Keratinocyte (primary cell): ENCODE results near the gene SOX5. TPM values are rescaled to one million over a fixed set of nuclear protein-coding genes. Genes with fewer than 3 reads are reported as not detected.

Experiments used
- DNase-seq: peaks from one replicate; pipeline ENCODE4 v3.0.0-alpha.2; 2011; ENCODE audit warnings: low read depth, missing footprints, low spot score
- FAIRE-seq: peaks from 2 replicates; lab custom pipeline; 2011; peaks lifted over from hg19 to GRCh38; lab: Jason Lieb, UNC
- H2AFZ ChIP-seq: 2 replicates; pipeline ENCODE4 v1.6.0; 2012; ENCODE audit warnings: low read length, control low read depth, inconsistent platforms; ENCODE audit not compliant: control insufficient read depth
- H3K27ac ChIP-seq: 2 replicates; pipeline ENCODE4 v1.5.1; 2011; ENCODE audit warnings: low read length; ENCODE audit not compliant: control insufficient read depth, insufficient read depth
- H3K27me3 ChIP-seq: 3 replicates; pipeline ENCODE4 v1.6.0; 2011; ENCODE audit warnings: low read length; ENCODE audit not compliant: control insufficient read depth, insufficient read depth; ENCODE audit errors: extremely low read depth
- H3K36me3 ChIP-seq, 2 experiments: 2 replicates in 1 of 2; 3 replicates in 1 of 2; pipeline ENCODE4 v1.5.1; 2011; ENCODE audit warnings: low read length in 2 of 2, mild to moderate bottlenecking in 1 of 2; ENCODE audit not compliant: control insufficient read depth in 2 of 2, insufficient read depth in 2 of 2; ENCODE audit errors: extremely low read depth in 1 of 2
- H3K4me1 ChIP-seq: 3 replicates; pipeline ENCODE4 v1.5.1; 2011; ENCODE audit warnings: low read length; ENCODE audit not compliant: control insufficient read depth, insufficient read depth; ENCODE audit errors: extremely low read depth
- H3K4me2 ChIP-seq: 3 replicates; pipeline ENCODE4 v1.6.0; 2011; ENCODE audit warnings: low read depth, low read length; ENCODE audit not compliant: control insufficient read depth, insufficient read depth; ENCODE audit errors: extremely low read depth
- H3K4me3 ChIP-seq, 3 experiments: fragments of 200-600 bp in 1 of 3; sonication (generic) in 1 of 3; 2 replicates in 2 of 3; 3 replicates in 1 of 3; pipeline ENCODE4 v1.5.1; 2011 to 2016; ENCODE audit warnings: low read length in 3 of 3, mild to moderate bottlenecking in 3 of 3, control low read depth in 2 of 3, inconsistent platforms in 1 of 3, low read depth in 1 of 3, mixed read lengths in 1 of 3, mixed run types in 1 of 3, moderate library complexity in 1 of 3; ENCODE audit not compliant: control insufficient read depth in 2 of 3, insufficient read depth in 2 of 3; ENCODE audit errors: extremely low read depth in 1 of 3
- H3K79me2 ChIP-seq: 2 replicates; pipeline ENCODE4 v1.6.0; 2012; ENCODE audit warnings: low read length; ENCODE audit not compliant: control insufficient read depth, insufficient read depth
- H3K9ac ChIP-seq: 3 replicates; pipeline ENCODE4 v1.6.0; 2011; ENCODE audit warnings: low read length; ENCODE audit not compliant: control insufficient read depth, insufficient read depth; ENCODE audit errors: extremely low read depth
- H3K9me1 ChIP-seq: 3 replicates; pipeline ENCODE4 v1.6.0; 2011; ENCODE audit warnings: low read length; ENCODE audit not compliant: control insufficient read depth, insufficient read depth; ENCODE audit errors: extremely low read depth
- H3K9me3 ChIP-seq: 2 replicates; pipeline ENCODE4 v1.5.1; 2012; ENCODE audit warnings: low read depth, low read length; ENCODE audit not compliant: control insufficient read depth
- H4K20me1 ChIP-seq: 3 replicates; pipeline ENCODE4 v1.6.0; 2011; ENCODE audit warnings: low read length; ENCODE audit not compliant: control insufficient read depth, insufficient read depth; ENCODE audit errors: extremely low read depth
- EZH2 ChIP-seq: IDR thresholded peaks from one replicate; pipeline ENCODE4 v1.6.1; 2012; ENCODE audit warnings: inconsistent platforms, mild to moderate bottlenecking, low read length, moderate library complexity
- dilution Hi-C: fragments of 300-500 bp; cut with MboI; formaldehyde crosslinking; loops from one replicate; pipeline ENCODE4 v1.7.0; 2020; ENCODE audit warnings: low sequenced_read_pairs; ENCODE audit not compliant: extremely low pct_ligation_motif_present
- polyA plus RNA-seq, 5 experiments: library from polyadenylated mRNA; depleted of rRNA in 3 of 5; stranded (reverse) in 3 of 5; stranded (forward) in 1 of 5; unstranded in 1 of 5; fragments of >200 nt; gene quantifications; 1 replicate in 1 of 5; 2 replicates in 3 of 5; 3 replicates in 1 of 5; pipeline versions ENCODE4 v1.2.1 to v1.2.3, GENCODE V29; 2011 to 2012; ENCODE audit warnings: missing spikeins in 2 of 5, low read depth in 1 of 5, low replicate concordance in 1 of 5
- TF ChIP-seq, protein P1 (sequence below), 3 experiments: IDR thresholded peaks in 1 of 3; conservative IDR thresholded peaks in 1 of 3; optimal IDR thresholded peaks in 1 of 3; 2 replicates in 2 of 3; 3 replicates in 1 of 3; pipeline versions ENCODE3 to v1.5.1; 2011; ENCODE audit warnings: low read length in 3 of 3, mild to moderate bottlenecking in 3 of 3, moderate library complexity in 2 of 3, control low read depth in 1 of 3, inconsistent platforms in 1 of 3; ENCODE audit not compliant: insufficient read depth in 2 of 3; ENCODE audit errors: extremely low read depth in 1 of 3

The SOX5 gene
- polyA plus RNA-seq, 1 donor (not counting 4 experiments of a cell fraction or from before 2014, with no cell fraction given): not detected

DNA sequence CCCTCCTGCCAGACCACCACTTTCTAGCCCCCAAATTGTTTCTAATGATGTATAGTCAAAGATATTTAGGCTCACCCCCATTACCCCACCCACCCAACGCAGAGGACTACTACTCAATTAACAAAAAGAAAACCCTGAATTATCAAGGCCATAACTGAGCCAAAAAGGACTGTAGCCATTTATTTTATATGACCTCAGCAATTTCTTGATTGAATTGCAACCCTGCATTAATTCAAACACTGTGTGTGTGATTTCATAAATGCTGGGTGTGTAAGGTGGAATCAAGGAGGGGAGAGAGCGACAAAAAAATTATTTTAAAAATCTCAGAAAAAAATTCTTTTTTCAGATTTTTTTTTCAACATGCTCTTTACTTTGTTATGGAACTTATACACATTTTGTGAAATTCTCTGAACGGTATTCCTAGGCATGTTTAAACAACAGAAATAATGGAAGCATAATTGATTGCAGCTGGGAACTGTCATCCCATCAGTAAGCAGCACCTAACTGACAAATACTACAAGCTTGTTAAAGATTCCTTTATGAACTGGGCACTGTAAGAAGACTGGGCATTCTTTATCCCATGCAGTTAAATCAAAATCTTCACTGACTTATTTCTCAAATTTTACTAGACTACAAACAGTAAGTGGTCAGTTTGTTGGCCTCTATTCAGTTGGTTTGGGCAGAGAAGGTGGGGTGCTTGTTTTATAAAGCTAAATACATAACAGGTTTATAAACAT lies 179.1 kb downstream of the SOX5 start:
- no peaks in the 10 kb centered on the region for H4K20me1 ChIP-seq
- no peaks in the 10 kb centered on the region for H3K79me2 ChIP-seq
- no peaks in the 10 kb centered on the region for H3K36me3 ChIP-seq
- H3K9me1 ChIP-seq: no peaks in the 10 kb centered on the region
- no peak for TF ChIP-seq EZH2
- TF ChIP-seq, protein P1, sequence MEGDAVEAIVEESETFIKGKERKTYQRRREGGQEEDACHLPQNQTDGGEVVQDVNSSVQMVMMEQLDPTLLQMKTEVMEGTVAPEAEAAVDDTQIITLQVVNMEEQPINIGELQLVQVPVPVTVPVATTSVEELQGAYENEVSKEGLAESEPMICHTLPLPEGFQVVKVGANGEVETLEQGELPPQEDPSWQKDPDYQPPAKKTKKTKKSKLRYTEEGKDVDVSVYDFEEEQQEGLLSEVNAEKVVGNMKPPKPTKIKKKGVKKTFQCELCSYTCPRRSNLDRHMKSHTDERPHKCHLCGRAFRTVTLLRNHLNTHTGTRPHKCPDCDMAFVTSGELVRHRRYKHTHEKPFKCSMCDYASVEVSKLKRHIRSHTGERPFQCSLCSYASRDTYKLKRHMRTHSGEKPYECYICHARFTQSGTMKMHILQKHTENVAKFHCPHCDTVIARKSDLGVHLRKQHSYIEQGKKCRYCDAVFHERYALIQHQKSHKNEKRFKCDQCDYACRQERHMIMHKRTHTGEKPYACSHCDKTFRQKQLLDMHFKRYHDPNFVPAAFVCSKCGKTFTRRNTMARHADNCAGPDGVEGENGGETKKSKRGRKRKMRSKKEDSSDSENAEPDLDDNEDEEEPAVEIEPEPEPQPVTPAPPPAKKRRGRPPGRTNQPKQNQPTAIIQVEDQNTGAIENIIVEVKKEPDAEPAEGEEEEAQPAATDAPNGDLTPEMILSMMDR (optimal IDR thresholded peaks at IDR 0.05 in 1 of 3, IDR thresholded peaks at IDR 0.05 in 1 of 3, conservative IDR thresholded peaks at IDR 0.05 in 1 of 3; ENCODE audit: extremely low read depth in 1 of 3, insufficient read depth in 2 of 3, low read length in 3 of 3): no peak
- H3K4me3 ChIP-seq: no peak overlapping the region
- H3K9me3 ChIP-seq: no peaks in the 10 kb centered on the region
- no peak overlapping the region for H3K9ac ChIP-seq
- H3K4me1 ChIP-seq: no peaks in the 10 kb centered on the region
- no peak overlapping the region for H3K27ac ChIP-seq
- DNase-seq (no peak), FAIRE-seq (no peak)
- dilution Hi-C loops: no loop called here
- H3K4me2 ChIP-seq: no peak overlapping the region
- H2AFZ ChIP-seq: no peak overlapping the region
- no peaks in the 10 kb centered on the region for H3K27me3 ChIP-seq

DNA sequence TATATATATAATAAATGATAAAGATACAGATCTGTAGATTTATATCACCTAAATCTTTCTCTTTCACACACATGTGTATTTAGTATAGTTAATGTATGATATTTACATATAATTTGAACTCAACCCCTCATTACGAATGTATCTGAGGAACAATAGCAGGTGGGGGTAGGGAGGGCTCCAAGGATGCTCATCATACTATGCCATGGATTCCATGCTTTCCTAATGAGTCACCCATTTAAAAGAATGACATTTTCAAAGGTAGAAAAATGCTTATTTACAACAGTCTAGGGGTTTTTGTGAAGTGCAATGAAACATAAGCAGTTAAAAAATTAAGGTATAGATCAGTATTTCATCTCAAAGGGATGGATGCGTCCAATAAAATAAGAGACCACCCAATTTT lies 181.6 kb downstream of the SOX5 start:
- TF ChIP-seq EZH2: no peak
- TF ChIP-seq, protein P1 (optimal IDR thresholded peaks at IDR 0.05 in 1 of 3, IDR thresholded peaks at IDR 0.05 in 1 of 3, conservative IDR thresholded peaks at IDR 0.05 in 1 of 3; ENCODE audit: extremely low read depth in 1 of 3, insufficient read depth in 2 of 3, low read length in 3 of 3): no peak
- Histone ChIP-seq H3K36me3 (no peaks in the 10 kb centered on the region), H3K9me1 (no peaks in the 10 kb centered on the region), H2AFZ (no peak overlapping the region), H3K9ac (no peak overlapping the region), H3K79me2 (no peaks in the 10 kb centered on the region), H3K4me1 (no peaks in the 10 kb centered on the region), H3K4me2 (no peak overlapping the region), H3K27ac (no peak overlapping the region), H4K20me1 (no peaks in the 10 kb centered on the region), H3K9me3 (no peaks in the 10 kb centered on the region), H3K4me3 (no peak overlapping the region), H3K27me3 (no peaks in the 10 kb centered on the region)
- FAIRE-seq (no peak), DNase-seq (no peak)
- dilution Hi-C loops: no loop called here
